HK-2 (cell line): ENCODE results near the gene AP1M1.

Experiments used
- DNase-seq: peaks from one replicate; pipeline ENCODE4 v3.0.0-alpha.2; 2018; ENCODE audit not compliant: unreplicated experiment

AP1M1 gene

GRCh38 chr19:16232127-16232526 is 34.4 kb downstream of the AP1M1 start:
- no peak for DNase-seq

- no peak for DNase-seq
Observed at GRCh38 chr19:16232568-16232967, 34.9 kb downstream of the AP1M1 start.

GRCh38 chr19:16233081-16233776 is 35.5 kb downstream of the AP1M1 start:
- no peak for DNase-seq

GRCh38 chr19:16233836-16234551 is 36.3 kb downstream of the AP1M1 start:
- DNase-seq, result no peak

GRCh38 chr19:16234552-16235445 is 37.1 kb downstream of the AP1M1 start:
- DNase-seq, result no peak

GRCh38 chr19:16235811-16236652 is 38.3 kb downstream of the AP1M1 start:
- no peak for DNase-seq

GRCh38 chr19:16244091-16244490 is 46.4 kb downstream of the AP1M1 start:
- DNase-seq, result no peak

- peak; percentile 89 for DNase-seq
Observed at GRCh38 chr19:16247353-16248182, 49.9 kb downstream of the AP1M1 start.

GRCh38 chr19:16248380-16249023 is 50.8 kb downstream of the AP1M1 start:
- DNase-seq, result no peak

GRCh38 chr19:16249826-16250404 is 52.2 kb downstream of the AP1M1 start:
- DNase-seq, result no peak

GRCh38 chr19:16252459-16253205 is 54.9 kb downstream of the AP1M1 start:
- DNase-seq, result no peak

- DNase-seq, result no peak
Observed at GRCh38 chr19:16254851-16255408, 57.2 kb downstream of the AP1M1 start.

GRCh38 chr19:16257509-16258002 is 59.8 kb downstream of the AP1M1 start:
- no peak for DNase-seq

GRCh38 chr19:16258440-16258903 is 60.8 kb downstream of the AP1M1 start:
- DNase-seq, result no peak

- DNase-seq, result no peak
Observed at GRCh38 chr19:16259385-16260159, 61.9 kb downstream of the AP1M1 start.

GRCh38 chr19:16260160-16260811 is 62.6 kb downstream of the AP1M1 start:
- no peak for DNase-seq

GRCh38 chr19:16260812-16261161 is 63.1 kb downstream of the AP1M1 start:
- DNase-seq, result no peak
